ENCODE measurements around the gene ADARB2.

DNA sequence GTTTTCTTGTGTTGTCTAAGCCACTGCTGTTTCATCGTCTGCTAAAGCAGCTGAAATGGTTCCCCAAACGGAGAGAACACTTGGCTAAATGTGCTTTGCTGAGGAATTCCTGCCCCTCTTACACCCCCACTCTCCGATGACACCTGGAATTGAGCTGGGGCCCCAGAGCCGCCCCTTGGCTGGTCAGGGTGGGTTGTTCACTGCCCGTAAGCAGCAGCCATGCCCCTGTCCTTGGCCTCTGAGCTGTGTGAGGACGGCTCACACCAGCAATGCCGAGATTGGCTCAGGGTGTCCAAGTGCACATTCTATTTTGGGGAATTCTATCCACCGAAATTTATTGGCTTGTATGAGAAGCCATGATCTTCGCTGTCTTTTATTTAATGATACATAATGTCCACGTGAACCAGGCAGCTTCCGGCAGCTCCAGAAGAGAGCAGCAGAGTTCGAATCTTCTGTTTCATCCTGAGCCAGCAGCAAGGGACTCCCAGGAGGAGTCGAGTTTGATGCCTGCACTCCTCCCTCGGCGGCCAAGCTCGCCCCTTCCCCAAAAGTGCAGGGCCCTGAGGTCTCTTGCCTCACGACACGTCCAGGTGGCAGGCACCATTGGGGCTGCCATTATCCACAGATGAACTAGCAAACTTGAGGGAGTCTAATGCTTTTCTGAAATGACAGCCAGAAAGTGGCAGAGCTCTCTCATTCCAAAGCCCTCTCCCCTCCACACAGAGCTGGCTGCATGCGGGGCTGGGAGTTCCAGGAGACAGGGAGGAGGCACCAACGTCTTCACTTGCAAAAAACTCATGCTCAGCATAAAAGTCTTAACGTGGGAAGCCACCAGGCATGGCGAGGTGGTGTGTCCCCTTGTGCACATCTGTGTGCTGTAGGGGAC lies 567.1 kb downstream of the ADARB2 start:
- TF ChIP-seq RAD21 (IDR thresholded peaks at IDR 0.05; ENCODE audit: low read depth) (no peak), CEBPB (IDR thresholded peaks at IDR 0.05) (no peak)
- TF ChIP-seq, protein P1, sequence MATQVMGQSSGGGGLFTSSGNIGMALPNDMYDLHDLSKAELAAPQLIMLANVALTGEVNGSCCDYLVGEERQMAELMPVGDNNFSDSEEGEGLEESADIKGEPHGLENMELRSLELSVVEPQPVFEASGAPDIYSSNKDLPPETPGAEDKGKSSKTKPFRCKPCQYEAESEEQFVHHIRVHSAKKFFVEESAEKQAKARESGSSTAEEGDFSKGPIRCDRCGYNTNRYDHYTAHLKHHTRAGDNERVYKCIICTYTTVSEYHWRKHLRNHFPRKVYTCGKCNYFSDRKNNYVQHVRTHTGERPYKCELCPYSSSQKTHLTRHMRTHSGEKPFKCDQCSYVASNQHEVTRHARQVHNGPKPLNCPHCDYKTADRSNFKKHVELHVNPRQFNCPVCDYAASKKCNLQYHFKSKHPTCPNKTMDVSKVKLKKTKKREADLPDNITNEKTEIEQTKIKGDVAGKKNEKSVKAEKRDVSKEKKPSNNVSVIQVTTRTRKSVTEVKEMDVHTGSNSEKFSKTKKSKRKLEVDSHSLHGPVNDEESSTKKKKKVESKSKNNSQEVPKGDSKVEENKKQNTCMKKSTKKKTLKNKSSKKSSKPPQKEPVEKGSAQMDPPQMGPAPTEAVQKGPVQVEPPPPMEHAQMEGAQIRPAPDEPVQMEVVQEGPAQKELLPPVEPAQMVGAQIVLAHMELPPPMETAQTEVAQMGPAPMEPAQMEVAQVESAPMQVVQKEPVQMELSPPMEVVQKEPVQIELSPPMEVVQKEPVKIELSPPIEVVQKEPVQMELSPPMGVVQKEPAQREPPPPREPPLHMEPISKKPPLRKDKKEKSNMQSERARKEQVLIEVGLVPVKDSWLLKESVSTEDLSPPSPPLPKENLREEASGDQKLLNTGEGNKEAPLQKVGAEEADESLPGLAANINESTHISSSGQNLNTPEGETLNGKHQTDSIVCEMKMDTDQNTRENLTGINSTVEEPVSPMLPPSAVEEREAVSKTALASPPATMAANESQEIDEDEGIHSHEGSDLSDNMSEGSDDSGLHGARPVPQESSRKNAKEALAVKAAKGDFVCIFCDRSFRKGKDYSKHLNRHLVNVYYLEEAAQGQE (IDR thresholded peaks at IDR 0.05; ENCODE audit: low read depth): no peak
- TF ChIP-seq, protein P2, sequence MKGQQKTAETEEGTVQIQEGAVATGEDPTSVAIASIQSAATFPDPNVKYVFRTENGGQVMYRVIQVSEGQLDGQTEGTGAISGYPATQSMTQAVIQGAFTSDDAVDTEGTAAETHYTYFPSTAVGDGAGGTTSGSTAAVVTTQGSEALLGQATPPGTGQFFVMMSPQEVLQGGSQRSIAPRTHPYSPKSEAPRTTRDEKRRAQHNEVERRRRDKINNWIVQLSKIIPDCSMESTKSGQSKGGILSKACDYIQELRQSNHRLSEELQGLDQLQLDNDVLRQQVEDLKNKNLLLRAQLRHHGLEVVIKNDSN (IDR thresholded peaks at IDR 0.05): no peak

Data from Ishikawa (cell line).